Loucy (cell line): ENCODE data around the gene TNNI2.

Experiments used
- CTCF ChIP-seq: fragments of 200-600 bp; sonication (generic); conservative IDR thresholded peaks from 2 replicates; pipeline ENCODE4 v1.5.1; 2014; ENCODE audit warnings: mild to moderate bottlenecking, antibody characterized with exemption, low read length
- EZH2phosphoT487 ChIP-seq: fragments of 200-600 bp; IDR thresholded peaks from 2 replicates; pipeline ENCODE4 v1.6.1; 2018; ENCODE audit warnings: antibody characterized with exemption, mild to moderate bottlenecking, moderate library complexity, borderline replicate concordance

GRCh38 chr11:1847006-1847735 is 8.4 kb downstream of the TNNI2 start:
- TF ChIP-seq CTCF (no peak), EZH2phosphoT487 (no peak)
